Uterus (tissue), 2 donors: ENCODE measurements around the gene STIM2.

ENCODE experiments used
- POLR2A ChIP-seq, 2 donors: fragments of 450-650 bp; IDR thresholded peaks; one replicate each; pipeline ENCODE4 v1.6.1; 2016; ENCODE audit warnings: antibody characterized with exemption in 2 of 2, mild to moderate bottlenecking in 1 of 2, moderate library complexity in 1 of 2
- TF ChIP-seq, protein P1 (sequence below), 4 experiments: fragments of 200-600 bp in 2 of 4; fragments of 450-650 bp in 2 of 4; sonication (generic) in 2 of 4; IDR thresholded peaks; one replicate each; pipeline ENCODE4 v1.5.1; 2016 to 2019; ENCODE audit warnings: antibody characterized with exemption in 4 of 4, mild to moderate bottlenecking in 2 of 4, moderate library complexity in 1 of 4

DNA sequence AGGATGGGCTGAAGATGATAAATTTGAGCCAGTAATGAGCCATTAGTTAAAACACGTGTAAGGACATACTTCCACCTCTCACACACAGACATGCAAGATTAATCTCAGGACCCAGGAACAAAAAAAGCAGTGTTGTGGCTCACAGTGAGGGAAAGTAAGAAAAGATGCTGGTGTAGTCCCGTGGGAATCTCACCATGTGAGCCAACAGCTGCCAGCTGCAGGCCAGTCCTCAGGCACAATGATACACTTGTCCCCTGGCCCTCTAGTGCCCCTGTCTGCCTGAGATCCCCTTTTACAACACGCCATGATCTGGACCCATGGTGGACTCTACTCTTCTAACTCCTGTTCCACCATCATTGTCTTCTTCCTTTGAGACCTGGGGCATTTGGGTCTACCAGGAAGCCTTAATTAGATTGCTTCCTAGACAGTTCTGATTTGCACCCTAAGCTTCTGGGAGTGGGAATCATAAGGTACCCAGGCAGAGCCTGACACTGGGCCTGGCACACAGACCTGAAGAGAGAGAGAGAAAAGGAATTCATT is 194.7 kb downstream of the STIM2 start:
- TF ChIP-seq POLR2A (IDR thresholded peaks at IDR 0.05) = no peak
- TF ChIP-seq, protein P1, sequence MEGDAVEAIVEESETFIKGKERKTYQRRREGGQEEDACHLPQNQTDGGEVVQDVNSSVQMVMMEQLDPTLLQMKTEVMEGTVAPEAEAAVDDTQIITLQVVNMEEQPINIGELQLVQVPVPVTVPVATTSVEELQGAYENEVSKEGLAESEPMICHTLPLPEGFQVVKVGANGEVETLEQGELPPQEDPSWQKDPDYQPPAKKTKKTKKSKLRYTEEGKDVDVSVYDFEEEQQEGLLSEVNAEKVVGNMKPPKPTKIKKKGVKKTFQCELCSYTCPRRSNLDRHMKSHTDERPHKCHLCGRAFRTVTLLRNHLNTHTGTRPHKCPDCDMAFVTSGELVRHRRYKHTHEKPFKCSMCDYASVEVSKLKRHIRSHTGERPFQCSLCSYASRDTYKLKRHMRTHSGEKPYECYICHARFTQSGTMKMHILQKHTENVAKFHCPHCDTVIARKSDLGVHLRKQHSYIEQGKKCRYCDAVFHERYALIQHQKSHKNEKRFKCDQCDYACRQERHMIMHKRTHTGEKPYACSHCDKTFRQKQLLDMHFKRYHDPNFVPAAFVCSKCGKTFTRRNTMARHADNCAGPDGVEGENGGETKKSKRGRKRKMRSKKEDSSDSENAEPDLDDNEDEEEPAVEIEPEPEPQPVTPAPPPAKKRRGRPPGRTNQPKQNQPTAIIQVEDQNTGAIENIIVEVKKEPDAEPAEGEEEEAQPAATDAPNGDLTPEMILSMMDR (IDR thresholded peaks at IDR 0.05) = no peak
